HFFc6 (cell line): Measurements from ENCODE around the gene FMNL2. TPM values are rescaled to one million over a fixed set of nuclear protein-coding genes. Genes with fewer than 3 reads are reported as not detected.

Source experiments
- DNase-seq: peaks from one replicate; pipeline ENCODE4 v3.0.0-alpha.2; 2018
- H3K27ac Mint-ChIP-seq: 2 replicates; pipeline ENCODE4 v1.8.0; 2020; ENCODE audit warnings: mild to moderate bottlenecking, mixed read lengths
- H3K27me3 Mint-ChIP-seq: 2 replicates; pipeline ENCODE4 v1.8.0; 2021; ENCODE audit warnings: mild to moderate bottlenecking, moderate library complexity, mixed read lengths; ENCODE audit not compliant: insufficient read depth
- H3K36me3 Mint-ChIP-seq: 2 replicates; pipeline ENCODE4 v1.8.0; 2021; ENCODE audit warnings: low read depth, mixed read lengths
- H3K4me1 Mint-ChIP-seq: 2 replicates; pipeline ENCODE4 v1.8.0; 2020; ENCODE audit warnings: low read depth, mixed read lengths
- H3K4me3 Mint-ChIP-seq: 2 replicates; pipeline ENCODE4 v1.8.0; 2020; ENCODE audit warnings: mild to moderate bottlenecking, moderate library complexity, mixed read lengths
- H3K9me3 Mint-ChIP-seq: 2 replicates; pipeline ENCODE4 v1.8.0; 2020; ENCODE audit warnings: mild to moderate bottlenecking, mixed read lengths
- CTCF ChIP-seq: fragments of 200-600 bp; sonication (generic); IDR thresholded peaks from 2 replicates; pipeline ENCODE4 v1.5.0; 2021; ENCODE audit warnings: antibody characterized with exemption, mild to moderate bottlenecking
- total RNA-seq, 6 experiments: library from RNA; stranded (reverse); fragmentation: NEBNext Ultra II Directional; extraction: Animal tissue kit (Norgen Biotek cat#: 25700); gene quantifications; 2 replicates in 1 of 6; 3 replicates in 5 of 6; pipeline ENCODE4 v1.2.3, GENCODE V29; 2021

Gene FMNL2
- total RNA-seq, 6 experiments from 2014 or later = 13.7 to 20.9 (median 16.0) TPM

- H3K36me3 Mint-ChIP-seq = no peaks in the 10 kb centered on the region
- TF ChIP-seq CTCF = no peak
- H3K4me1 Mint-ChIP-seq = peaks cover 29% of the 10 kb centered on the region
- H3K27ac Mint-ChIP-seq = no peak overlapping the region
- no peak for DNase-seq
- H3K9me3 Mint-ChIP-seq = no peaks in the 10 kb centered on the region
- H3K27me3 Mint-ChIP-seq = no peaks in the 10 kb centered on the region
- no peak overlapping the region for H3K4me3 Mint-ChIP-seq
These were observed 145.9 kb downstream of the FMNL2 start for GRCh38 chr2:152480821-152481399.

GRCh38 chr2:152481881-152482583 lies 147.1 kb downstream of the FMNL2 start:
- TF ChIP-seq CTCF = no peak
- Mint-ChIP-seq H3K9me3 (no peaks in the 10 kb centered on the region), H3K4me1 (peaks cover 24% of the 10 kb centered on the region), H3K27ac (no peak overlapping the region), H3K4me3 (no peak overlapping the region), H3K27me3 (no peaks in the 10 kb centered on the region), H3K36me3 (no peaks in the 10 kb centered on the region)
- no peak for DNase-seq

GRCh38 chr2:152483276-152484063 lies 148.5 kb downstream of the FMNL2 start:
- H3K27ac Mint-ChIP-seq = no peak overlapping the region; the same call in 1 of the 2 replicates
- no peaks in the 10 kb centered on the region for H3K27me3 Mint-ChIP-seq
- no peaks in the 10 kb centered on the region for H3K36me3 Mint-ChIP-seq
- H3K4me1 Mint-ChIP-seq = peaks cover 19% of the 10 kb centered on the region
- no peak overlapping the region for H3K4me3 Mint-ChIP-seq
- peak; percentile 53 for DNase-seq
- H3K9me3 Mint-ChIP-seq = no peaks in the 10 kb centered on the region
- no peak for TF ChIP-seq CTCF

- no peaks in the 10 kb centered on the region for H3K36me3 Mint-ChIP-seq
- H3K27ac Mint-ChIP-seq = no peak overlapping the region
- no peaks in the 10 kb centered on the region for H3K27me3 Mint-ChIP-seq
- no peak for TF ChIP-seq CTCF
- H3K4me1 Mint-ChIP-seq = peaks cover 34% of the 10 kb centered on the region
- no peak overlapping the region for H3K4me3 Mint-ChIP-seq
- no peak for DNase-seq
- H3K9me3 Mint-ChIP-seq = no peaks in the 10 kb centered on the region
These were observed 151.2 kb downstream of the FMNL2 start for GRCh38 chr2:152485954-152486736.

- H3K4me3 Mint-ChIP-seq = no peak overlapping the region
- no peak overlapping the region for H3K27ac Mint-ChIP-seq
- no peaks in the 10 kb centered on the region for H3K27me3 Mint-ChIP-seq
- no peaks in the 10 kb centered on the region for H3K36me3 Mint-ChIP-seq
- no peak for TF ChIP-seq CTCF
- peaks cover 39% of the 10 kb centered on the region for H3K4me1 Mint-ChIP-seq
- no peak for DNase-seq
- no peaks in the 10 kb centered on the region for H3K9me3 Mint-ChIP-seq
These were observed 151.9 kb downstream of the FMNL2 start for GRCh38 chr2:152486737-152487400.
